Mesodermal cell (in vitro differentiated cells): ENCODE results near the gene RNF19B.
"Not testable (repeated sequence)": the region's sequence is repeated elsewhere in the genome, so short reads cannot be mapped to it uniquely, and the experiment has no call there.

Experiments used
- H3K27ac ChIP-seq: 2 replicates; pipeline ENCODE4 v1.7.0; 2013; ENCODE audit warnings: mild to moderate bottlenecking, low read depth, low read length, moderate library complexity; ENCODE audit not compliant: severe bottlenecking
- H3K36me3 ChIP-seq: 2 replicates; pipeline ENCODE4 v1.7.1; 2013; ENCODE audit warnings: mild to moderate bottlenecking, low read length, moderate library complexity; ENCODE audit not compliant: control insufficient read depth, insufficient read depth
- H3K4me1 ChIP-seq: one replicate; pipeline ENCODE4 v1.7.1; 2013; ENCODE audit warnings: mild to moderate bottlenecking, low read length; ENCODE audit not compliant: insufficient read depth, control insufficient read depth, poor library complexity, severe bottlenecking
- H3K4me3 ChIP-seq: 2 replicates; pipeline ENCODE4 v1.7.0; 2013; ENCODE audit warnings: low read length, control low read depth, mild to moderate bottlenecking; ENCODE audit not compliant: insufficient read depth, poor library complexity, severe bottlenecking; ENCODE audit errors: extremely low read depth
- H3K9me3 ChIP-seq: 2 replicates; pipeline ENCODE4 v1.7.1; 2013; ENCODE audit warnings: mild to moderate bottlenecking, low read length, moderate library complexity; ENCODE audit not compliant: control insufficient read depth
- WGBS, 2 experiments: methylation state at CpG; one replicate each; pipeline ENCODE4 v1.1.5; 2013; ENCODE audit warnings: missing lambda C conversion rate in 2 of 2; ENCODE audit not compliant: insufficient coverage in 2 of 2; 5-methylcytosine and 5-hydroxymethylcytosine counted together

Gene RNF19B

DNA sequence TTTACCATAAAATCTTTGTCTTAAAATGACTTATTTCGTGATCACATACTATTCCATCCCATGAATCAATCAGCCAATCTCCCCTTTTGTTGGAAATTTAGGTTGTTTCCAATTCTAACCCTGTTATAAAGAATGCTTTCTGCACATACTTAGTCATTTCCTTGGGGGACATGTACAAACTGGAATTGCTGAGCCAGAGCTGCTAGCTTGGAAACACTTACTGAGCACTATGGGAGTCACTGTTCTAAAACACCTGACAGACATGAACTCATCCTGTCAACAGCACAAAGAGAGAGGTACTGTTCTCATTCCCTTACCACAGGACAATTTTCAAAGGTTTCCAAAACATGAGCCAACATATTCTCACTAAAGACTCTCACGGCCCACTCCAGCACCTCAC, 40.0 kb upstream of the RNF19B start:
- Histone ChIP-seq H3K36me3 (peaks cover 20% of the 10 kb centered on the region), H3K27ac (no peak overlapping the region)
- WGBS, 2 experiments: 100% methylated on average over 1 of the region's 2 CpGs

GRCh38 chr1:33003657-33004056, 39.0 kb upstream of the RNF19B start:
- H3K4me3 ChIP-seq: no peak overlapping the region
- peaks cover 13% of the 10 kb centered on the region for H3K36me3 ChIP-seq
- WGBS, 2 experiments: 100% methylated on average over 1 of the region's 4 CpGs
- H3K9me3 ChIP-seq: no peaks in the 10 kb centered on the region
- no peak overlapping the region for H3K27ac ChIP-seq
- H3K4me1 ChIP-seq: peaks cover 39% of the 10 kb centered on the region

More for the DNA sequence above, 40.0 kb upstream of the RNF19B start:
- H3K4me3 ChIP-seq: no peak overlapping the region
- peaks cover 45% of the 10 kb centered on the region for H3K4me1 ChIP-seq
- no peaks in the 10 kb centered on the region for H3K9me3 ChIP-seq

- Histone ChIP-seq H3K4me3 (no peak overlapping the region), H3K9me3 (no peaks in the 10 kb centered on the region), H3K4me1 (peaks cover 39% of the 10 kb centered on the region), H3K36me3 (no peaks in the 10 kb centered on the region), H3K27ac (no peak overlapping the region)
- 97 to 100% methylated on average over 3 of the region's 4 CpGs for WGBS, 2 experiments
These were observed 37.4 kb upstream of the RNF19B start for GRCh38 chr1:33002006-33002405.

- Histone ChIP-seq H3K27ac (no peak overlapping the region), H3K9me3 (no peaks in the 10 kb centered on the region), H3K4me1 (peaks cover 36% of the 10 kb centered on the region), H3K4me3 (no peak overlapping the region), H3K36me3 (no peaks in the 10 kb centered on the region)
- 96 to 100% methylated on average over 1 to 2 of the region's 2 CpGs for WGBS, 2 experiments
These were observed 36.7 kb upstream of the RNF19B start for GRCh38 chr1:33001282-33001681.

DNA sequence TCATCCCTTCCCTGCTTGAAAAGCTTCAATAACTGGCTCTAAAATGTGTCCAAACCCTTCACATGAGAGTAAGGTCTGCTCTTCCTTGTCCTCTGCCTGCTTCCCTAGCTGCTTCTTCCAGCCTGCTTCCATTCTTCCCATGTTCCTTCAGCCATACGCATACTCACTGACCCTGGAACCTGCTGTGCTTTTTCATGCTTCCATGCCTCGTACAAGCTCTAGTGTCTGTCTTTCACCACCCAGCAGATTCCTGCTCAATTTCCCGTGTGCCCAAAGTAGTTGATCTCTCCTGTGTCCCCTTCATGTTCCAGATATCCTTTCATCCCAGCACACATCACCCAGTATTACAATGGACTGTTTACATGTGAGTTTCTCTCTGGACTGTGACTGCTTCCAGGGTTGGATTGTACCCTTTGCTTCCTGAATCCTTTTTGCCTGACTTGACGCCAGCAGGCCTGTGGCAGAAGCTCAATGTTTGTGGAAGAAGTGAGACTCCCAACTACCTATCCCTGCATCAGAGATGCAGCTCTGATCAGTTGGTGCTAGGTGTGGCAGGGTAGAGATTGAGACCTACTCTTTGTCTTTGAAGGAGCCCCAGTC, 35.9 kb upstream of the RNF19B start:
- Histone ChIP-seq H3K4me1 (peaks cover 29% of the 10 kb centered on the region), H3K4me3 (no peak overlapping the region), H3K9me3 (no peaks in the 10 kb centered on the region), H3K36me3 (no peaks in the 10 kb centered on the region), H3K27ac (no peak overlapping the region)
- WGBS, 2 experiments: 83 to 88% methylated on average over 3 to 4 of the region's 4 CpGs

DNA sequence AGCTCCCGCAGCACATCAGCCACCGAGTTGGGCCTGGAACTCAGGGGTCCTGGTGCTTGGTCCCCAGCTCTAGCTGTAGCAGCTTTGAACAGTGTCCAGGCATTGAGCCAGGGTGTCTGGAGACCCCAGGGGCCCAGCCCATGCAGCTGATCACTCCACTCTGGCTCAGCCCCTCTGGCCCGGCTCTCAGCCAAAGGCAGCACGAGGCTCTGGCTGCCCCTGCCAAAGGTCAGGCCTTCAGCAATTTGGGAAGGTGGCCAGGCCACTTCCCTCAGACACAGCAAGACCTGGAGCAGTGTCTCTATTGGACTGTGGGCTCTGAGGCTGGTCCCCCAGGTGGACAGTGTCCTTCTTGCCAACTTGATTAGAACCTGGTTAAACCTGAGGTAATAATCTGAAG, 34.4 kb upstream of the RNF19B start:
- Histone ChIP-seq H3K36me3 (no peaks in the 10 kb centered on the region), H3K9me3 (no peaks in the 10 kb centered on the region), H3K27ac (no peak overlapping the region), H3K4me3 (no peak overlapping the region), H3K4me1 (peaks cover 19% of the 10 kb centered on the region)
- WGBS, 2 experiments: 96% methylated on average over 3 to 4 of the region's 4 CpGs

- H3K9me3 ChIP-seq: no peaks in the 10 kb centered on the region
- H3K4me1 ChIP-seq: peaks cover 19% of the 10 kb centered on the region
- no peaks in the 10 kb centered on the region for H3K36me3 ChIP-seq
- WGBS, 2 experiments: 85 to 95% methylated on average over 4 to 5 of the region's 5 CpGs
- H3K4me3 ChIP-seq: no peak overlapping the region
- H3K27ac ChIP-seq: peak overlapping the region; percentile 68
These were observed 33.5 kb upstream of the RNF19B start for GRCh38 chr1:32998064-32998463.

DNA sequence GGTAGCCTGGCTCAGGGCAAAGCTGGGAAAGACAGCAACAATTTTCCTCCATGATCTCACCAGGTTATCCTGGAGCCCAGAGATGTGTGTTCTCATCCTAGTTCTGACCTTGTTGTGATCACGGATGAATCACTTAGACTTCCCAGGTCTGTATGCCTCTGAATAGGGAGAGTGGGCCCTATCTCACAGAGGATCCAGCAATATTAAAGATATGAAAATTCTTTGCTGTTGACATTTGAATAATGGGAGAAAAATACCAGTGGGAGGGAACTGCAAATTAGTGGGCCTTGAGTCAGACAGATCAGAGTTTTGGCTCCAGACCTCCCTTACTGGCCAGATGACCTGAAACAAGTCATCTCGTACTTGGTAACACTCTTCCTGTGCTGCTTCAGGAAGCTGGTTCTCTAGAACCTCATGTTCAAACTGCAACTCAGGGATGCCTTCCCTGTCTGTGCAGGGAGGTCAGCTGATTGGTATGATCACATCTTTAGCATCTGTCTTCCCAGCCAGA, 32.8 kb upstream of the RNF19B start:
- peaks cover 24% of the 10 kb centered on the region for H3K4me1 ChIP-seq
- no peaks in the 10 kb centered on the region for H3K36me3 ChIP-seq
- H3K9me3 ChIP-seq: no peaks in the 10 kb centered on the region
- no peak overlapping the region for H3K4me3 ChIP-seq
- peak overlapping the region; percentile 68 for H3K27ac ChIP-seq
- 100% methylated on average over 1 to 2 of the region's 2 CpGs for whole genome bisulfite sequencing, 2 experiments

GRCh38 chr1:32993324-32993636, 28.7 kb upstream of the RNF19B start:
- H3K9me3 ChIP-seq, H3K36me3 ChIP-seq, H3K4me3 ChIP-seq, H3K27ac ChIP-seq: not testable (repeated sequence)
- 88 to 97% methylated on average over 4 to 7 of the region's 8 CpGs for WGBS, 2 experiments
- peaks cover 40% of the 10 kb centered on the region for H3K4me1 ChIP-seq

DNA sequence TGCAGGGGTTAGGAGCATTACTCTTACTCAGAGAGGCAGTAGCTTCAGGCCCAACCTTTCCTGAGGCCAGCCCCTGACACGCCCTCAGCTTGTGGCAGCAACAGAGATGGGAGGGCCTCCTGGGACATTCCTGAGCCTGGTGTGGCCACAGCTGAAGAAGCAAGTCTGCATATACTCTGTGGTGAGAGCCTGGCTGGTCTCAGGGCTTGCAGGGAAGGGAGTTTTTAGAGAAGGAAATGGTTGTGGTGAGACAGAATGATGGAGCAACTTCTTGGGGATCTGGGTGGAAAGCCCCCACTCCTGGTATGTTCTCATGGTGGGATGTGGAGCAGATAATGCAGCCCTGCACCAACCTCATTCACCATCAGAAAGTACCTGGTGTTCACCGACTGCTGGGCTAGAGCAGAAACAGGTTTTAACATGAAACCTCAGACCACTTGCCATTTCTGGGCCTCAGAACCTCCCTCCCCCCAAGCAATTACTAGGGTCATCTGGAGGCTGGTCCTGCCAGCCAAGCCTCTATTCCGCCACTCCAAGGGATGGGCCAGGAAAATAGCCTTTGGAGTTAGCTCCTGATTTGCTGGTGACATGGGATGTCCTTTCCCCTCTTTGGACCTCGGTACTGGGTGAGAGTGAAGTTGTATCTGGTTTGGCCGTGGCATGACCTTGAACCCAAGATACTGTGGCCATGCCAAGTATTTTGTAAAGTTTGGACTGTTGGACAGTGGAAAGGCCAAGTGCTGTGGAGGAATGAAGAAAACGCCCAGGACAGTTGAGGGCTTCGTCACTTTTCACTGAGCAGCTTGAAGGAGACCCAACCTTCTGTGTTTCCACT, 28.1 kb upstream of the RNF19B start:
- no peaks in the 10 kb centered on the region for H3K36me3 ChIP-seq
- no peaks in the 10 kb centered on the region for H3K9me3 ChIP-seq
- H3K4me1 ChIP-seq: peaks cover 34% of the 10 kb centered on the region
- H3K27ac ChIP-seq: peak overlapping the region; percentile 7
- WGBS, 2 experiments: 80 to 85% methylated on average over 5 to 6 of the region's 7 CpGs
- H3K4me3 ChIP-seq: no peak overlapping the region
